B cell (primary cell): ENCODE measurements around the gene UNC5C. TPM values are rescaled to one million over a fixed set of nuclear protein-coding genes. Genes with fewer than 3 reads are reported as not detected.

Experiments used
- ATAC-seq: fragments of 200-7000 bp; cut with Tn5 transposase; one replicate; pipeline ENCODE4 v1.10.0; 2021; ENCODE audit warnings: low read depth, mild to moderate bottlenecking, moderate number of reproducible peaks, moderate library complexity
- CTCF ChIA-PET: fragments of 350-600 bp; sonication (Branson Sonifier 250); formaldehyde crosslinking; loops from one replicate; lab custom pipeline; 2021; ENCODE audit warnings: antibody characterized with exemption, inconsistent platforms; lab: Charles Lee
- POLR2A ChIA-PET: fragments of 350-600 bp; sonication (Branson Sonifier 250); formaldehyde crosslinking; loops from one replicate; lab custom pipeline; 2021; ENCODE audit warnings: antibody characterized with exemption; lab: Charles Lee
- DNase-seq: peaks from one replicate; pipeline ENCODE4 v3.0.0; 2013
- H2AFZ ChIP-seq: 2 replicates; pipeline ENCODE4 v1.6.1; 2012; ENCODE audit warnings: mild to moderate bottlenecking, low read depth, low read length; ENCODE audit not compliant: insufficient read depth, poor library complexity, severe bottlenecking
- H3K27ac ChIP-seq, 2 donors: 1 replicate in 1 of 2; 2 replicates in 1 of 2; pipeline ENCODE4 v1.5.1; 2012 to 2013; ENCODE audit warnings: low read length in 2 of 2, mild to moderate bottlenecking in 2 of 2, moderate library complexity in 1 of 2
- H3K27me3 ChIP-seq, 4 experiments: fragments of 200-600 bp in 1 of 4; sonication (generic) in 1 of 4; replicated peaks in 1 of 4; 1 replicate in 2 of 4; 2 replicates in 2 of 4; pipeline versions ENCODE4 v1.6.1 to v1.7.0; 2013 to 2016; ENCODE audit warnings: low read length in 3 of 4, mild to moderate bottlenecking in 2 of 4, mixed read lengths in 1 of 4, moderate library complexity in 1 of 4; ENCODE audit not compliant: insufficient read depth in 4 of 4, control insufficient read depth in 3 of 4; ENCODE audit errors: control extremely low read depth in 1 of 4
- H3K36me3 ChIP-seq, 2 experiments: replicated peaks in 1 of 2; 1 replicate in 1 of 2; 2 replicates in 1 of 2; pipeline versions ENCODE4 v1.6.1 to v1.7.1; 2013; ENCODE audit warnings: low read length in 1 of 2; ENCODE audit not compliant: insufficient read depth in 2 of 2, control insufficient read depth in 1 of 2; ENCODE audit errors: control extremely low read depth in 1 of 2, extremely low read depth in 1 of 2
- H3K4me1 ChIP-seq, 2 donors: fragments of 200-600 bp in 1 of 2; sonication (generic) in 1 of 2; 1 replicate in 1 of 2; 2 replicates in 1 of 2; pipeline versions ENCODE4 v1.5.1 to v1.6.1; 2013 to 2017; ENCODE audit warnings: low read length in 2 of 2; ENCODE audit not compliant: control insufficient read depth in 2 of 2, insufficient read depth in 2 of 2
- H3K4me2 ChIP-seq: replicated peaks from 2 replicates; pipeline ENCODE3; 2012; ENCODE audit warnings: mild to moderate bottlenecking, low read depth, low read length; ENCODE audit not compliant: poor library complexity, severe bottlenecking
- H3K4me3 ChIP-seq, 5 experiments: fragments of 200-600 bp in 1 of 5; sonication (generic) in 1 of 5; 1 replicate in 3 of 5; 2 replicates in 2 of 5; pipeline versions ENCODE4 v1.5.1 to v1.7.0; 2011 to 2016; ENCODE audit warnings: low read length in 4 of 5, mild to moderate bottlenecking in 4 of 5, low read depth in 2 of 5, control low read depth in 1 of 5, moderate library complexity in 1 of 5; ENCODE audit not compliant: insufficient read depth in 1 of 5; ENCODE audit errors: control extremely low read depth in 1 of 5, extremely low read depth in 1 of 5
- H3K79me2 ChIP-seq: fragments of 200-600 bp; sonication (generic); one replicate; pipeline ENCODE4 v1.6.0; 2016; ENCODE audit warnings: low read length; ENCODE audit not compliant: control insufficient read depth, insufficient read depth
- H3K9ac ChIP-seq: fragments of 200-600 bp; sonication (generic); 2 replicates; pipeline ENCODE4 v1.6.1; 2017; ENCODE audit warnings: mild to moderate bottlenecking, low read length, moderate library complexity
- H3K9me3 ChIP-seq, 3 donors: one replicate each; pipeline versions ENCODE4 v1.6.1 to v1.7.1; 2013; ENCODE audit warnings: low read length in 2 of 3; ENCODE audit not compliant: control insufficient read depth in 2 of 3, insufficient read depth in 1 of 3; ENCODE audit errors: control extremely low read depth in 1 of 3
- H4K20me1 ChIP-seq: 2 replicates; pipeline ENCODE4 v1.6.0; 2012; ENCODE audit warnings: mild to moderate bottlenecking, low read length; ENCODE audit not compliant: insufficient read depth, control insufficient read depth, poor library complexity, severe bottlenecking
- H3K27ac Mint-ChIP-seq: one replicate; pipeline ENCODE4 v1.8.0; 2021; ENCODE audit warnings: mixed read lengths
- H3K27me3 Mint-ChIP-seq: one replicate; pipeline ENCODE4 v1.8.0; 2021; ENCODE audit warnings: mixed read lengths
- H3K4me1 Mint-ChIP-seq: one replicate; pipeline ENCODE4 v1.8.0; 2021; ENCODE audit warnings: mixed read lengths
- H3K4me3 Mint-ChIP-seq: one replicate; pipeline ENCODE4 v1.8.0; 2021; ENCODE audit warnings: mixed read lengths
- H3K9me3 Mint-ChIP-seq: one replicate; pipeline ENCODE4 v1.8.0; 2022; ENCODE audit warnings: mixed read lengths; ENCODE audit not compliant: insufficient read depth
- EZH2 ChIP-seq: IDR thresholded peaks from 2 replicates; pipeline ENCODE4 v1.6.1; 2012; ENCODE audit warnings: borderline replicate concordance, low read depth, mild to moderate bottlenecking, moderate library complexity, low read length; ENCODE audit not compliant: insufficient read depth, poor library complexity, severe bottlenecking
- WGBS: methylation state at CpG from one replicate; pipeline ENCODE4 v1.1.5; 2013; ENCODE audit warnings: missing lambda C conversion rate; ENCODE audit not compliant: insufficient coverage; 5-methylcytosine and 5-hydroxymethylcytosine counted together
- intact Hi-C: fragments of 100-400 bp; cut with micrococcal nuclease; formaldehyde crosslinking; loops from one replicate; pipeline ENCODE4 v1.10.0; 2022
- polyA plus RNA-seq: library from polyadenylated mRNA; depleted of rRNA; stranded (reverse); fragments of >200 nt; gene quantifications from 2 replicates; pipeline ENCODE4 v1.2.3, GENCODE V29; 2012
- total RNA-seq, 2 donors: library from RNA; stranded (reverse); fragments of 120-200 nt in 1 of 2; gene quantifications; 1 replicate in 1 of 2; 2 replicates in 1 of 2; pipeline versions ENCODE4 v1.2.3 to v1.2.4, GENCODE V29; 2013 to 2022
- TF ChIP-seq, protein P1 (sequence below): fragments of 200-600 bp; IDR thresholded peaks from one replicate; pipeline ENCODE4 v1.8.0; 2022; ENCODE audit warnings: antibody characterized with exemption, mild to moderate bottlenecking

UNC5C gene
- total and polyA plus RNA-seq, 2 donors (not counting 1 experiment from before 2014, with no cell fraction given): not detected

GRCh38 chr4:95426455-95426854 lies 122.3 kb downstream of the UNC5C start:
- H3K79me2 ChIP-seq: no peaks in the 10 kb centered on the region
- Mint-ChIP-seq H3K4me3 (no peak overlapping the region), H3K27me3 (no peaks in the 10 kb centered on the region), H3K27ac (no peak overlapping the region), H3K9me3 (peaks cover 4% of the 10 kb centered on the region), H3K4me1 (no peaks in the 10 kb centered on the region)
- DNase-seq: no peak
- H3K36me3 ChIP-seq: no peaks in the 10 kb centered on the region
- no peak overlapping the region for H3K9ac ChIP-seq
- no peaks in the 10 kb centered on the region for H4K20me1 ChIP-seq
- H2AFZ ChIP-seq: no peak overlapping the region
- no peaks in the 10 kb centered on the region for H3K4me1 ChIP-seq
- no peaks in the 10 kb centered on the region for H3K27me3 ChIP-seq
- TF ChIP-seq, protein P1, sequence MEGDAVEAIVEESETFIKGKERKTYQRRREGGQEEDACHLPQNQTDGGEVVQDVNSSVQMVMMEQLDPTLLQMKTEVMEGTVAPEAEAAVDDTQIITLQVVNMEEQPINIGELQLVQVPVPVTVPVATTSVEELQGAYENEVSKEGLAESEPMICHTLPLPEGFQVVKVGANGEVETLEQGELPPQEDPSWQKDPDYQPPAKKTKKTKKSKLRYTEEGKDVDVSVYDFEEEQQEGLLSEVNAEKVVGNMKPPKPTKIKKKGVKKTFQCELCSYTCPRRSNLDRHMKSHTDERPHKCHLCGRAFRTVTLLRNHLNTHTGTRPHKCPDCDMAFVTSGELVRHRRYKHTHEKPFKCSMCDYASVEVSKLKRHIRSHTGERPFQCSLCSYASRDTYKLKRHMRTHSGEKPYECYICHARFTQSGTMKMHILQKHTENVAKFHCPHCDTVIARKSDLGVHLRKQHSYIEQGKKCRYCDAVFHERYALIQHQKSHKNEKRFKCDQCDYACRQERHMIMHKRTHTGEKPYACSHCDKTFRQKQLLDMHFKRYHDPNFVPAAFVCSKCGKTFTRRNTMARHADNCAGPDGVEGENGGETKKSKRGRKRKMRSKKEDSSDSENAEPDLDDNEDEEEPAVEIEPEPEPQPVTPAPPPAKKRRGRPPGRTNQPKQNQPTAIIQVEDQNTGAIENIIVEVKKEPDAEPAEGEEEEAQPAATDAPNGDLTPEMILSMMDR: no peak
- TF ChIP-seq EZH2: no peak
- H3K27ac ChIP-seq: no peak overlapping the region
- ATAC-seq: no peak
- no peaks in the 10 kb centered on the region for H3K9me3 ChIP-seq
- no CpG with 5 or more reads among the region's 4 CpGs for WGBS
- no peak overlapping the region for H3K4me3 ChIP-seq
- POLR2A ChIA-PET: no interaction called here
- H3K4me2 ChIP-seq: no peak overlapping the region
- CTCF ChIA-PET: no interaction called here
- intact Hi-C loops: no loop called here

DNA sequence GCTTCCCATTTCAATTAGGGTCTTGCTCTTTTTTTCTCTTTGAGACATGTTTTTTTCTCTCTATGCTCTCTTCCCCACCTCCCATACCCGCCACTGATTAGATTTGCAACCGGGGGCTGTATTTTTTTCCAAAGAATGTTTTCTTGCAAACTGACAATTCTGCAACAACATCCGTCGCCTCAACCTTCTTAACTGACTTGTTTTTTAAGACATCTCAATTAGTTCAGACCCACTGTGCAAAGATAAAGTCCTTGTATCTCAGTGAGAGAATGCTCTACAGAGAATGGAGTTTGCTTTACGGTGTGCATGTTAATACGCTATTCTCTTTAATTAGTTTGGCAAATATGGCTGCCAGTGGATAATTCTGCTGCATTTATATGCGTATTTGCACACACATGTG lies 126.3 kb downstream of the UNC5C start:
- ChIA-PET POLR2A (no interaction called here), CTCF (no interaction called here)
- H3K9me3 ChIP-seq: no peaks in the 10 kb centered on the region
- H2AFZ ChIP-seq: no peak overlapping the region
- H4K20me1 ChIP-seq: no peaks in the 10 kb centered on the region
- Mint-ChIP-seq H3K27ac (no peak overlapping the region), H3K4me1 (no peaks in the 10 kb centered on the region), H3K4me3 (no peak overlapping the region), H3K9me3 (no peaks in the 10 kb centered on the region), H3K27me3 (no peaks in the 10 kb centered on the region)
- H3K27me3 ChIP-seq: no peaks in the 10 kb centered on the region
- no peaks in the 10 kb centered on the region for H3K36me3 ChIP-seq
- TF ChIP-seq, protein P1: no peak
- TF ChIP-seq EZH2: no peak
- H3K4me2 ChIP-seq: no peak overlapping the region
- no peak overlapping the region for H3K27ac ChIP-seq
- no peak overlapping the region for H3K9ac ChIP-seq
- H3K4me1 ChIP-seq: no peaks in the 10 kb centered on the region
- DNase-seq (no peak), ATAC-seq (no peak)
- H3K79me2 ChIP-seq: no peaks in the 10 kb centered on the region
- no peak overlapping the region for H3K4me3 ChIP-seq
- 91% methylated on average over 4 of the region's 7 CpGs for WGBS
- intact Hi-C loops: no loop called here
